ENCODE results near the gene CYB5R3. TPM values are rescaled to one million over a fixed set of nuclear protein-coding genes. Genes with fewer than 3 reads are reported as not detected.

The CYB5R3 gene
- total RNA-seq, 1 experiment from 2014 or later, result 85.4 TPM

- peak; percentile 96; the same call in 1 of the 2 replicates for TF ChIP-seq AFF4 (CRISPR knock-in tag; IDR thresholded peaks at IDR 0.05; ENCODE audit: borderline replicate concordance)
- peak; percentile 69 for TF ChIP-seq ZNF263 (CRISPR knock-in tag; IDR thresholded peaks at IDR 0.05; ENCODE audit: low read depth)
- peak; percentile 81; the same call in 1 of the 2 replicates for TF ChIP-seq ZNF232 (CRISPR knock-in tag; IDR thresholded peaks at IDR 0.05)
- peak; percentile 99 for TF ChIP-seq ZNF425 (CRISPR knock-in tag; conservative IDR thresholded peaks at IDR 0.05)
- TF ChIP-seq RORB (CRISPR knock-in tag; IDR thresholded peaks at IDR 0.05), result peak; percentile 97
- peak; percentile 96 for TF ChIP-seq NFE2L1 (CRISPR knock-in tag; IDR thresholded peaks at IDR 0.05)
- peak; percentile 65 for TF ChIP-seq E2F5 (CRISPR knock-in tag; IDR thresholded peaks at IDR 0.05)
- TF ChIP-seq ELF4 (CRISPR knock-in tag; IDR thresholded peaks at IDR 0.05; ENCODE audit: low read depth), result no peak; the same call in 1 of the 2 replicates
- TF ChIP-seq USF2 (CRISPR knock-in tag; IDR thresholded peaks at IDR 0.05), result 0 out of 2 replicates have a peak, but pooled peaks have one; percentile 48
- peak; percentile 100 for TF ChIP-seq ZNF671 (CRISPR knock-in tag; IDR thresholded peaks at IDR 0.05)
- 0 out of 2 replicates have a peak, but pooled peaks have one; percentile 42 for TF ChIP-seq ATF3 (CRISPR knock-in tag; conservative IDR thresholded peaks at IDR 0.05)
- TF ChIP-seq ZBTB21 (CRISPR knock-in tag; IDR thresholded peaks at IDR 0.05; ENCODE audit: borderline replicate concordance), result peak; percentile 85
- peak; percentile 83 for TF ChIP-seq ATF1 (CRISPR knock-in tag; IDR thresholded peaks at IDR 0.05)
- peak; percentile 92 for TF ChIP-seq ZMAT4 (CRISPR knock-in tag; IDR thresholded peaks at IDR 0.05)
- peak; percentile 94 for TF ChIP-seq FOXK1 (CRISPR knock-in tag; IDR thresholded peaks at IDR 0.05)
- TF ChIP-seq ZNF121 (CRISPR knock-in tag; IDR thresholded peaks at IDR 0.05), result peak; percentile 39; the same call in 1 of the 2 replicates
- TF ChIP-seq KAT7 (CRISPR knock-in tag; IDR thresholded peaks at IDR 0.05; ENCODE audit: borderline replicate concordance), result peak; percentile 98
Observed at GRCh38 chr22:42615092-42615859, 33.9 kb downstream of the CYB5R3 start (continued).

Measured in WTC11 (cell line).